HG03354 (cell line): Measurements from ENCODE around the gene PRR18.
"Not testable (repeated sequence)": the region's sequence is repeated elsewhere in the genome, so short reads cannot be mapped to it uniquely, and the experiment has no call there.

Experiments used
- ATAC-seq: cut with Tn5 transposase; IDR thresholded peaks from one replicate; pipeline ENCODE4 v1.9.1; 2021; ENCODE audit warnings: mild to moderate bottlenecking; ENCODE audit not compliant: unreplicated experiment, poor library complexity, severe bottlenecking

The PRR18 gene

GRCh38 chr6:166308033-166308768 is at the start of gene PRR18:
TSS of gene PRR18 (minus strand) at chr6:166308392. CDS start at chr6:166308142, 250 bp downstream.
- peak; percentile 63 for ATAC-seq

GRCh38 chr6:166355552-166355951 is 47.4 kb upstream of the PRR18 start:
- no peak for ATAC-seq

- ATAC-seq = no peak
These were observed 46.8 kb upstream of the PRR18 start for GRCh38 chr6:166354965-166355364.

GRCh38 chr6:166354143-166354542 is 46.0 kb upstream of the PRR18 start:
- ATAC-seq = no peak

GRCh38 chr6:166353507-166353906 is 45.3 kb upstream of the PRR18 start:
- no peak for ATAC-seq

GRCh38 chr6:166352923-166353322 is 44.7 kb upstream of the PRR18 start:
- ATAC-seq = no peak

GRCh38 chr6:166351715-166352285 is 43.6 kb upstream of the PRR18 start:
- peak; percentile 100 for ATAC-seq

- no peak for ATAC-seq
These were observed 40.2 kb upstream of the PRR18 start for GRCh38 chr6:166348305-166348949.

GRCh38 chr6:166346965-166347364 is 38.8 kb upstream of the PRR18 start:
- ATAC-seq = no peak

- ATAC-seq = no peak
These were observed 38.3 kb upstream of the PRR18 start for GRCh38 chr6:166346449-166346848.

- not testable (repeated sequence) for ATAC-seq
These were observed 37.5 kb upstream of the PRR18 start for GRCh38 chr6:166345672-166346071.

GRCh38 chr6:166344921-166345320 is 36.7 kb upstream of the PRR18 start:
- ATAC-seq = not testable (repeated sequence)

GRCh38 chr6:166344240-166344639 is 36.0 kb upstream of the PRR18 start:
- no peak for ATAC-seq

GRCh38 chr6:166343150-166343487 is 34.9 kb upstream of the PRR18 start:
- peak; percentile 39 for ATAC-seq

GRCh38 chr6:166342349-166343149 is 34.4 kb upstream of the PRR18 start, which contains the start of gene SFT2D1:
TSS of gene SFT2D1 (minus strand) at chr6:166342545. CDS start at chr6:166342481, 64 bp downstream.
- peak; percentile 94 for ATAC-seq

- ATAC-seq = no peak
These were observed 33.8 kb upstream of the PRR18 start for GRCh38 chr6:166341977-166342348.

- no peak for ATAC-seq
These were observed 33.3 kb upstream of the PRR18 start for GRCh38 chr6:166341464-166341863.

GRCh38 chr6:166338854-166339253 is 30.7 kb upstream of the PRR18 start:
- no peak for ATAC-seq

- no peak for ATAC-seq
These were observed 28.7 kb upstream of the PRR18 start for GRCh38 chr6:166336847-166337246.
